K562 (cell line): ENCODE data around the gene STX1A. TPM values are rescaled to one million over a fixed set of nuclear protein-coding genes. Genes with fewer than 3 reads are reported as not detected.

Source experiments
- CREB1 ChIP-seq, 2 experiments: sonication (generic) in 1 of 2; formaldehyde crosslinking in 1 of 2; IDR thresholded peaks; 2 replicates each; pipeline versions ENCODE4 v1.6.1 to v1.8.0; 2012 to 2022; ENCODE audit warnings: inconsistent platforms in 1 of 2, mild to moderate bottlenecking in 1 of 2, missing genetic modification reagents in 1 of 2, moderate library complexity in 1 of 2
- DEAF1 ChIP-seq: fragments of 450-650 bp; formaldehyde crosslinking; IDR thresholded peaks from 2 replicates; pipeline ENCODE4 v1.4.0; 2020; ENCODE audit warnings: mild to moderate bottlenecking, moderate library complexity
- E2F3 ChIP-seq: fragments of 250-450 bp; sonication (Bioruptor Pico); IDR thresholded peaks from 2 replicates; pipeline ENCODE4 v1.4.0; 2020; ENCODE audit warnings: mild to moderate bottlenecking
- E2F4 ChIP-seq: sonication (generic); formaldehyde crosslinking; IDR thresholded peaks from 2 replicates; pipeline ENCODE4 v1.8.0; 2022; ENCODE audit warnings: mild to moderate bottlenecking, low read depth, missing genetic modification reagents
- FIP1L1 ChIP-seq: fragments of 200-400 bp; formaldehyde crosslinking; IDR thresholded peaks from 2 replicates; pipeline ENCODE4 v1.6.1; 2018; ENCODE audit warnings: mild to moderate bottlenecking, low read depth, low read length; ENCODE audit not compliant: poor library complexity, severe bottlenecking
- FOXJ2 ChIP-seq: fragments of 200-800 bp; sonication (Bioruptor generic); IDR thresholded peaks from 2 replicates; pipeline ENCODE4 v1.6.1; 2016; ENCODE audit warnings: missing genetic modification characterization, missing compliant biosample characterization
- HBP1 ChIP-seq: fragments of 450-650 bp; formaldehyde crosslinking; IDR thresholded peaks from 2 replicates; pipeline ENCODE4 v1.4.0; 2022; ENCODE audit warnings: missing genetic modification characterization
- HNRNPK ChIP-seq: fragments of 200-400 bp; formaldehyde crosslinking; IDR thresholded peaks from one replicate; pipeline ENCODE4 v1.6.1; 2018; ENCODE audit warnings: mild to moderate bottlenecking, low read depth, low read length; ENCODE audit not compliant: poor library complexity, severe bottlenecking
- IRF1 ChIP-seq: sonication (generic); formaldehyde crosslinking; IDR thresholded peaks from 2 replicates; pipeline ENCODE4 v1.8.0; 2022; ENCODE audit warnings: missing genetic modification reagents, mild to moderate bottlenecking, borderline replicate concordance
- MXD1 ChIP-seq: fragments of 250-450 bp; sonication (Bioruptor Pico); IDR thresholded peaks from 2 replicates; pipeline ENCODE4 v1.8.0; 2021; ENCODE audit warnings: borderline replicate concordance, mild to moderate bottlenecking, moderate library complexity; ENCODE audit not compliant: poor library complexity, severe bottlenecking
- NCOR1 ChIP-seq: fragments of 450-650 bp; IDR thresholded peaks from 2 replicates; pipeline ENCODE4 v1.6.1; 2016; ENCODE audit warnings: mild to moderate bottlenecking, moderate library complexity
- NKRF ChIP-seq: fragments of 450-650 bp; IDR thresholded peaks from 2 replicates; pipeline ENCODE4 v1.6.1; 2016; ENCODE audit warnings: borderline replicate concordance
- U2AF2 ChIP-seq: fragments of 200-400 bp; formaldehyde crosslinking; optimal IDR thresholded peaks from 2 replicates; pipeline ENCODE3; 2017; ENCODE audit warnings: low read depth, mild to moderate bottlenecking, low read length
- UBTF ChIP-seq, 2 experiments: IDR thresholded peaks; 2 replicates each; pipeline ENCODE4 v1.6.1; 2012; ENCODE audit warnings: improper control_type of control experiment in 2 of 2, low read depth in 2 of 2, low read length in 2 of 2, borderline replicate concordance in 1 of 2
- polyA plus RNA-seq, 8 experiments: library from polyadenylated mRNA; depleted of rRNA in 4 of 8; stranded (reverse) in 5 of 8; unstranded in 3 of 8; fragments of >200 nt; fragmentation: Nextera tagmentation in 2 of 8; fragmentation: Illumina TruSeq in 1 of 8; extraction: Ambion mirVana in 2 of 8; extraction: Trizol in 1 of 8; gene quantifications; 2 replicates each; pipeline versions ENCODE4 v1.2.1 to v1.2.3, GENCODE V29; 2011 to 2014; ENCODE audit warnings: inconsistent platforms in 1 of 8, missing spikeins in 1 of 8
- total RNA-seq, 7 experiments: library from RNA; depleted of rRNA in 6 of 7; stranded (reverse); fragments of >200 nt in 6 of 7; fragmentation: Illumina TruSeq in 2 of 7; extraction: Trizol in 2 of 7; gene quantifications; 2 replicates each; pipeline versions ENCODE4 v1.2.1 to v1.2.3, GENCODE V29; 2011 to 2021; ENCODE audit warnings: low replicate concordance in 1 of 7

STX1A gene
- total and polyA plus RNA-seq, 9 of the 15 experiments (the other 6 are each of a cell fraction or from before 2014, with no cell fraction given): 0.04 to 15.1 (median 6.3) TPM

GRCh38 chr7:73683788-73684693, 35.4 kb downstream of the STX1A start (continued):
- TF ChIP-seq MXD1 (CRISPR knock-in tag) (no peak), FIP1L1 (peak; percentile 40), IRF1 (no peak), CREB1 (IDR thresholded peaks at IDR 0.05) (no peak), CREB1 (CRISPR knock-in tag; IDR thresholded peaks at IDR 0.05) (no peak), FOXJ2 (tag) (no peak), U2AF2 (no peak), DEAF1 (CRISPR knock-in tag) (no peak), NKRF (peak; percentile 27), HNRNPK (no peak), HBP1 (no peak), E2F3 (no peak), E2F4 (no peak), UBTF (IDR thresholded peaks at IDR 0.05; ENCODE audit: borderline replicate concordance in 1 of 2, low read depth in 2 of 2, low read length in 2 of 2) (no peak), NCOR1 (no peak)
